Thyroid gland (tissue), 4 donors: ENCODE measurements around the gene PRKACA. TPM values are rescaled to one million over a fixed set of nuclear protein-coding genes. Genes with fewer than 3 reads are reported as not detected.
"Not testable (repeated sequence)": the region's sequence is repeated elsewhere in the genome, so short reads cannot be mapped to it uniquely, and the experiment has no call there.

Source experiments
- DNase-seq, 2 donors: peaks; one replicate each; pipeline ENCODE4 v3.0.0-alpha.2; 2019
- H3K27ac ChIP-seq, 3 donors: fragments of 200-600 bp; sonication (generic); 1 replicate in 2 of 3; 2 replicates in 1 of 3; pipeline ENCODE4 v1.5.1; 2016 to 2019; ENCODE audit warnings: mild to moderate bottlenecking in 1 of 3, moderate library complexity in 1 of 3
- H3K27me3 ChIP-seq: fragments of 200-600 bp; sonication (generic); one replicate; pipeline ENCODE4 v1.5.1; 2019
- H3K36me3 ChIP-seq, 2 donors: fragments of 200-600 bp; sonication (generic); one replicate each; pipeline ENCODE4 v1.5.1; 2016 to 2019
- H3K4me1 ChIP-seq, 2 donors: fragments of 200-600 bp; sonication (generic); one replicate each; pipeline ENCODE4 v1.5.1; 2017 to 2019
- H3K4me3 ChIP-seq, 3 donors: fragments of 200-600 bp; sonication (generic); replicated peaks in 1 of 3; 1 replicate in 2 of 3; 2 replicates in 1 of 3; pipeline ENCODE4 v1.5.1; 2016; ENCODE audit warnings: mild to moderate bottlenecking in 1 of 3
- H3K9me3 ChIP-seq: fragments of 200-600 bp; sonication (generic); one replicate; pipeline ENCODE4 v1.5.1; 2017
- POLR2A ChIP-seq, 2 donors: fragments of 450-650 bp; IDR thresholded peaks; one replicate each; pipeline ENCODE4 v1.6.1; 2017; ENCODE audit warnings: antibody characterized with exemption in 2 of 2, mild to moderate bottlenecking in 2 of 2, moderate library complexity in 1 of 2
- WGBS, 2 donors: methylation state at CpG; one replicate each; pipeline ENCODE4 v1.1.5; 2017; 5-methylcytosine and 5-hydroxymethylcytosine counted together
- intact Hi-C: fragments of 100-400 bp; cut with DNase I; formaldehyde crosslinking; loops from one replicate; pipeline ENCODE4 v1.15.1; 2023
- total RNA-seq, 4 donors: library from RNA; depleted of rRNA; stranded (reverse); fragments of >200 nt; gene quantifications; one replicate each; pipeline ENCODE4 v1.2.3, GENCODE V29; 2016
- TF ChIP-seq, protein P1 (sequence below), 6 experiments: fragments of 200-600 bp in 3 of 6; fragments of 450-650 bp in 3 of 6; sonication (generic) in 3 of 6; IDR thresholded peaks; one replicate each; pipeline ENCODE4 v1.5.1; 2016 to 2019; ENCODE audit warnings: antibody characterized with exemption in 6 of 6, mild to moderate bottlenecking in 2 of 6, inconsistent platforms in 1 of 6, moderate library complexity in 1 of 6

The PRKACA gene
- total RNA-seq, 4 donors from 2014 or later, result 33.2 to 69.4 (median 55.5) TPM

DNA sequence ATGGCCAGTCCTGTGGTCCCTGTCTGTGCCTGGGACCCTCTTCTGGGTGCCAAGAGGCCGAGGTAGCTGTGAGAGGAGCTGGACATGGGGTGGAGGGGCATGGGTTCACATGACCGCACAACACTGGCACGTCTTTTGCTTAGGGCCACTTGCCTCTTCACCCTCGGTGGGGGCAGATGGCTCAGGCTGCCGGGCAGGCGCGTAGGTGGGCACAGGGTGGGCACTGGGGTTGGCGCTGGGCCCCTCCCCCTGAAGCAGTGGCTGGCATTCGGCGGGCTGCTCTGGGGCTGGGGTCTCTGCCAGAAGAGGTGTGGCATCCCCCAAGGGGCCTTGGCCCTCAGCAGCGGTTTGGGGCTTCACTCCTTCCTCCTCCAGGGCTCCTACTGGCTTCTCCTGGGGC is 64.1 kb downstream of the PRKACA start:
- no peak for TF ChIP-seq POLR2A (IDR thresholded peaks at IDR 0.05)
- TF ChIP-seq, protein P1, sequence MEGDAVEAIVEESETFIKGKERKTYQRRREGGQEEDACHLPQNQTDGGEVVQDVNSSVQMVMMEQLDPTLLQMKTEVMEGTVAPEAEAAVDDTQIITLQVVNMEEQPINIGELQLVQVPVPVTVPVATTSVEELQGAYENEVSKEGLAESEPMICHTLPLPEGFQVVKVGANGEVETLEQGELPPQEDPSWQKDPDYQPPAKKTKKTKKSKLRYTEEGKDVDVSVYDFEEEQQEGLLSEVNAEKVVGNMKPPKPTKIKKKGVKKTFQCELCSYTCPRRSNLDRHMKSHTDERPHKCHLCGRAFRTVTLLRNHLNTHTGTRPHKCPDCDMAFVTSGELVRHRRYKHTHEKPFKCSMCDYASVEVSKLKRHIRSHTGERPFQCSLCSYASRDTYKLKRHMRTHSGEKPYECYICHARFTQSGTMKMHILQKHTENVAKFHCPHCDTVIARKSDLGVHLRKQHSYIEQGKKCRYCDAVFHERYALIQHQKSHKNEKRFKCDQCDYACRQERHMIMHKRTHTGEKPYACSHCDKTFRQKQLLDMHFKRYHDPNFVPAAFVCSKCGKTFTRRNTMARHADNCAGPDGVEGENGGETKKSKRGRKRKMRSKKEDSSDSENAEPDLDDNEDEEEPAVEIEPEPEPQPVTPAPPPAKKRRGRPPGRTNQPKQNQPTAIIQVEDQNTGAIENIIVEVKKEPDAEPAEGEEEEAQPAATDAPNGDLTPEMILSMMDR (IDR thresholded peaks at IDR 0.05), result no peak
- Histone ChIP-seq H3K27ac (no peak overlapping the region), H3K4me1 (peaks cover 5 to 14% of the 10 kb centered on the region in 2 donors), H3K27me3 (no peaks in the 10 kb centered on the region), H3K9me3 (no peaks in the 10 kb centered on the region), H3K36me3 (no peaks in the 10 kb centered on the region), H3K4me3 (no peak overlapping the region)
- WGBS, 2 donors, result 93 to 94% methylated on average over 4 to 8 of the region's 11 CpGs
- intact Hi-C loops, result no loop called here
- no peak for DNase-seq

DNA sequence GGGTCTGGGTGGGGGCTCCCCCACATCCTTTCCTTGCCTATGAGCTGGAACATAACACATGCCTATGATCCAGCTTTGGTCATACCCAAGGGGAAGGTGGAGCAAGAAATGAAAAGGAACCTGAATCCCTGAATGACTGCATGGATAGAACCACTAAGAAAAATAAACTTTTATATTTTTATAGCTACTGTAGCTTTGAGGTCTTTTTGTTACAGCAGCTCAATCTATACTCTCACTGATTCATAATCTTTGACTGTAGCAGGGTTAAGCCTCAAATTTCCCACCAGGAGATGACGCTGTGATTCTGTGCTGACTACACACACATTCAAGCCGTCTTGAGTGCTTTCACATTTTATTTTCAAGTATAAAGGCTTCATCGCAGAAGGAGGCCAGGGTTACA is 64.5 kb downstream of the PRKACA start:
- peaks cover 4 to 10% of the 10 kb centered on the region in 2 donors for H3K4me1 ChIP-seq
- no peaks in the 10 kb centered on the region for H3K36me3 ChIP-seq
- H3K27me3 ChIP-seq, result no peaks in the 10 kb centered on the region
- no peak for DNase-seq
- 93 to 98% methylated on average over 3 of the region's 3 CpGs for WGBS, 2 donors
- no peaks in the 10 kb centered on the region for H3K9me3 ChIP-seq
- TF ChIP-seq POLR2A (IDR thresholded peaks at IDR 0.05), result no peak
- TF ChIP-seq, protein P1 (IDR thresholded peaks at IDR 0.05), result no peak
- no peak overlapping the region for H3K4me3 ChIP-seq
- intact Hi-C loops, result no loop called here
- no peak overlapping the region for H3K27ac ChIP-seq

DNA sequence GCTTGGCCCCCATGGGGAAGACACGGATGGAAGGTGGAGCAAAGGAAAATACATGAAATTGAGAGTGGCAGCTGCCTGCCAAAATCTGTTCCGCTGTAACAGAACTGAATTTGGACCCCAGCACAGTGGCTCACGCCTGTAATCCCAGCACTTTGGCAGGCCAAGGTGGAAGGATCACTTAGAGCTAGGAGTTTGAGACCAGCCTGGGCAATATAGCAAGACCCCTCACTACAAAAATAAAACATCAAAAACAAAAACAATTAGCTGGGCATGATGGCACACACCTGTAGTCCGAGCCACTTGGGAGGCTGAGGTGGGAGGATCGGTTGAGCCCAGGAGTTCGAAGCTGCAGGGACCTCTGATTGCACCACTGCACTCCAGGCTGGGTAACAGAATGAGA is 65.1 kb downstream of the PRKACA start:
- no peaks in the 10 kb centered on the region for H3K36me3 ChIP-seq
- H3K27ac ChIP-seq, result no peak overlapping the region

DNA sequence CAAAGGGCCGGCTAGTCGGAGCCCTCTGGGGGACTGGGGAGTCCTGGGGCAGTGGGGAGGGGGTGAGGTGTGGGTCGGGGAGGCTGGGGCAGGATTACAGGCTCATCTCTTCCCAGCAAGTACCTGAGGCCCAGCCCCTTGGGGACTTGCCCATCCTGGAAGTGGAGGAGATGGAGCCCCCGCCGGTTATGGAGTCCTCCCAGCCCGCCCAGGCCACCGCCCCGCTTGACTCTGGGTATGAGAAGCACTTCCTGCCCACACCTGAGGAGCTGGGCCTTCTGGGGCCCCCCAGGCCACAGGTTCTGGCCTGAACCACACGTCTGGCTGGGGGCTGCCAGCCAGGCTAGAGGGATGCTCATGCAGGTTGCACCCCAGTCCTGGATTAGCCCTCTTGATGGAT is 65.6 kb downstream of the PRKACA start:
- TF ChIP-seq, protein P1 (IDR thresholded peaks at IDR 0.05), result no peak
- TF ChIP-seq POLR2A (IDR thresholded peaks at IDR 0.05), result no peak
- no peak for DNase-seq
- 86 to 95% methylated on average over 3 to 8 of the region's 9 CpGs for WGBS, 2 donors

More for the DNA sequence above, 65.1 kb downstream of the PRKACA start:
- TF ChIP-seq, protein P1 (IDR thresholded peaks at IDR 0.05), result no peak
- Histone ChIP-seq H3K4me3 (no peak overlapping the region), H3K9me3 (no peaks in the 10 kb centered on the region), H3K4me1 (peaks cover 0 to 4% of the 10 kb centered on the region in 2 donors), H3K27me3 (no peaks in the 10 kb centered on the region)
- no peak for DNase-seq
- intact Hi-C loops, result no loop called here
- 92 to 98% methylated on average over 6 of the region's 6 CpGs for WGBS, 2 donors

DNA sequence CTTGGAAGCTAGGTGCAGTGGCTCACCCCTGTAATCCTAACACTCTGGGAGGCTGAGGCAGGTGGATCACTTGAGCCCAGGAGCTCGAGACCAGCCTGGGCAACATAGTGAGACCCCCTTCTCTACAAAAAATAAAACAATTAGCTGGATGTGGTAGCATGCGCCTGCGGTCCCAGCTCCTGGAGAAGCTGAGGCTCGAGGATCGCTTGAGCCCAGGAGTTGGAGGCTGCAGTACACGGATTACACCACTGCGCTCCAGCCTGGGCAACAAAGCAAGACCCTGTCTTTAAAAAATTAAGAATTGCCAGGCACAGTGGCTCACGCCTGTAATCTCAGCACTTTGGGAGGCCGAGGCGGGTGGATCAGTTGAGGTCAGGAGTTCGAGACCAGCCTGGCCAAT is 66.6 kb downstream of the PRKACA start:
- DNase-seq, H3K36me3 ChIP-seq, H3K9me3 ChIP-seq, intact Hi-C loops, H3K27ac ChIP-seq, H3K27me3 ChIP-seq, H3K4me1 ChIP-seq, H3K4me3 ChIP-seq: not testable (repeated sequence)
- WGBS, 2 donors, result 95 to 98% methylated on average over 11 of the region's 11 CpGs

More for the DNA sequence above, 65.6 kb downstream of the PRKACA start:
- H3K27ac ChIP-seq, result no peak overlapping the region
- intact Hi-C loops, result no loop called here
- no peak overlapping the region for H3K4me3 ChIP-seq
- no peaks in the 10 kb centered on the region for H3K27me3 ChIP-seq
- no peaks in the 10 kb centered on the region for H3K9me3 ChIP-seq
- no peaks in the 10 kb centered on the region for H3K4me1 ChIP-seq
- no peaks in the 10 kb centered on the region for H3K36me3 ChIP-seq

DNA sequence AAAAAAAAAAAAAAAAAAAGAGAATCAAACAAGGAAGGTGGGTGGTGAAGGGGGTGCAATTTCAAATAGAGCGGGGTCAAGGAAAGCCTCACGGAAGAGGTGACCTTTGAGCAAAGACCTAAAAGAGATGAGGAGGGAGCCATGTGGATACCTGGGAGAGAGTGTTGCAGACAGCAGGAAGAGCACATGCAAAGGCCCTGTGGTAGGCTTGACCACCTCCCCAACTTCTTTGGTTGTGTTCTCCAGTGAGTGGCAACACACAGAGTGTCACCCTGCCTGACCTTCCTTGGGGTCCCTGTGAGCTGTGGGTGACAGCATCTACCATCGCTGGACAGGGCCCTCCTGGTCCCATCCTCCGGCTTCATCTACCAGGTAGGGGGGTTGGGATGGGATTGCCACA is 67.0 kb downstream of the PRKACA start:
- H3K4me1 ChIP-seq, result peaks cover 5 to 11% of the 10 kb centered on the region in 2 donors
- no peak overlapping the region for H3K27ac ChIP-seq
- no peaks in the 10 kb centered on the region for H3K9me3 ChIP-seq
- H3K36me3 ChIP-seq, result no peaks in the 10 kb centered on the region
- no peak overlapping the region for H3K4me3 ChIP-seq
- no peaks in the 10 kb centered on the region for H3K27me3 ChIP-seq
- TF ChIP-seq, protein P1 (IDR thresholded peaks at IDR 0.05), result no peak
- no peak for TF ChIP-seq POLR2A (IDR thresholded peaks at IDR 0.05)
- WGBS, 2 donors, result 99 to 100% methylated on average over 4 of the region's 4 CpGs
- DNase-seq, result no peak
- intact Hi-C loops, result no loop called here
